Mesodermal cell (in vitro differentiated cells): Measurements from ENCODE around the gene CLASP1.
"Not testable (repeated sequence)": the region's sequence is repeated elsewhere in the genome, so short reads cannot be mapped to it uniquely, and the experiment has no call there.

ENCODE experiments used
- H3K27ac ChIP-seq: 2 replicates; pipeline ENCODE4 v1.7.0; 2013; ENCODE audit warnings: mild to moderate bottlenecking, low read depth, low read length, moderate library complexity; ENCODE audit not compliant: severe bottlenecking
- H3K36me3 ChIP-seq: 2 replicates; pipeline ENCODE4 v1.7.1; 2013; ENCODE audit warnings: mild to moderate bottlenecking, low read length, moderate library complexity; ENCODE audit not compliant: control insufficient read depth, insufficient read depth
- H3K4me1 ChIP-seq: one replicate; pipeline ENCODE4 v1.7.1; 2013; ENCODE audit warnings: mild to moderate bottlenecking, low read length; ENCODE audit not compliant: insufficient read depth, control insufficient read depth, poor library complexity, severe bottlenecking
- H3K4me3 ChIP-seq: 2 replicates; pipeline ENCODE4 v1.7.0; 2013; ENCODE audit warnings: low read length, control low read depth, mild to moderate bottlenecking; ENCODE audit not compliant: insufficient read depth, poor library complexity, severe bottlenecking; ENCODE audit errors: extremely low read depth
- H3K9me3 ChIP-seq: 2 replicates; pipeline ENCODE4 v1.7.1; 2013; ENCODE audit warnings: mild to moderate bottlenecking, low read length, moderate library complexity; ENCODE audit not compliant: control insufficient read depth
- whole genome bisulfite sequencing, 2 experiments: methylation state at CpG; one replicate each; pipeline ENCODE4 v1.1.5; 2013; ENCODE audit warnings: missing lambda C conversion rate in 2 of 2; ENCODE audit not compliant: insufficient coverage in 2 of 2; 5-methylcytosine and 5-hydroxymethylcytosine counted together

The CLASP1 gene

DNA sequence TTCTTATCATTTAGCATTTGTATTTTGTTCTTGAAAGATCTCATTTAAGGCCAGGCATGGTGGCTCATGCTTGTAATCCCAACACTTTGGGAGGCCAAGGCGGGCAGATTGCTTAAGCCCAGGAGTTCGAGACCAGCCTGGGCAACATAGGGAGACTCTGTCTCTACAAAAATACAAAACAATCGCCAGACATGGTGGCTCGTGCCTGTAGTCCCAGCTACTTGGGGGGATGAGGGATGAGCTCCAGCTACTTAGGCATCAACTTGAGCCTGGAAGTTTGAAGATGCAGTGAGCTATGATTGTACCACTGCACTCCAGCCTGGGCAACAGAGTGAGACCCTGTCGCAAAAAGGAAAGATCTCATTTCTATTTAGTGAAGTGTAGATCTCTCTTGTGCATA is 351.4 kb downstream of the CLASP1 start:
- not testable (repeated sequence) for H3K4me1 ChIP-seq, H3K27ac ChIP-seq, H3K36me3 ChIP-seq, H3K9me3 ChIP-seq, H3K4me3 ChIP-seq
- 95 to 100% methylated on average over 2 to 3 of the region's 5 CpGs for WGBS, 2 experiments

DNA sequence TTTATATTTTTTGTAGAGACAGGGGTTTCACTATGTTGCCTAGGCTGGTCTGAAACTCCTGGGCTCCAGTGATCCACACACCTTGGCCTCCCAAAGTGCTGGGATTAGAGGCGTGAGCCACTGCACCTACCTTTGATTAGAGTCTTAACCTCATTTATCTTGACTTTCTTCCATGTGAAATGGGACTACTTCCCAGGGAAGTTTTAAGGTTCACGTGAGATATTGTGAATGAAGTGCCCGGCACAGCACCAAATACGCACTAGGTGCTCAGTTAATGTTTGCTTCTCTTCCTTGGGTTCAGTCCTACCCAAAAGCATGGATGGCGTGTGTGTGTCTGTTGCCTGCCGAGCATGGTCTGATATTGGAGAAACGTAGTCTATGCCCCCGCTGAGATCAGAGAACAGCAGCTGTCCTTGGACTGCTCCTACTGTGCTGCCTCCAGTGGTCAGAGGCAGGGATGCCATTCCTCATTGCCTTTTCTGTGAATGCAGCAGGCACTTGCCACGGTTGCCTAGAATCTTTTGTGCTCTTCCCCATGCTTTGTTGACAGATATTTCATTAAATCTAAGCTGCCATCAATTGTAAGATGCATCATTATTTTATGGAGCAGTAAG is 351.9 kb downstream of the CLASP1 start:
- WGBS, 2 experiments, result 50 to 52% methylated on average over 8 of the region's 9 CpGs
- H3K9me3 ChIP-seq, result no peaks in the 10 kb centered on the region
- H3K36me3 ChIP-seq, result no peaks in the 10 kb centered on the region

DNA sequence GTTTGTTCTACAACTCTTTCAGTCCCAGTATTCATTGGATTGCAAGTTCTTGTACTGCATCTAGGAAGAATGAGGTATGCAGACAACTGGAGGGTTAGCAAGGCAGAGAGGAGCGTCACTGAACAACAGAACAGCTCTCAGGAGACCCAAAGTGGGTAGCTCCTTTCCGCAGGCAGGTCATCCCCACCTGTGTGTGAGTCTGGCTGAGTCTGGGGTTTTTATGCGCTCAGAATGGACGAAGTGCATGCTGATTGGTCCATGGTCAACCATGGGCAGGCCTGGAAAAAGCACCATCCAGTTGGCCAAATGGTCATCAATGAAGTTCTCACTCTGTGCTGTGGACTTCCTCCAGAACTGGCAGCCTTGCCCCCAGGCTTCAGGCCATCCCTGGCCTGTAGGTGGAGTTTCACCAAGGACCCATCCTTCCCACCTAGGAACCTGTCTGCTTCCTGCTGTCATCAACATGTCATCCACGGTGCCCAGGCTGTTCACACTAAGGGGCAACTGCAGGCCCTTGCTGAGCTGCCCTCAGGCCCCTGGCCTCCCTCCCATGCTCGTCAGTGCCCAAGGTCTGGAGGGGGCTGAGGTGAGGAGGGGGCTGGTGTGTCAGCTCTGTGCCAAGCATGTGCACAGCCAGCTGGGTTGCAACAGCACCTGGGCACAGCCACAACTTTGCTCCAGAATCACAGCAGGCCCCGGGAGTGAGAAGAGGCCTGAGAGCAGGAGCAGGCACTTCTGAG is 353.2 kb downstream of the CLASP1 start:
- Histone ChIP-seq H3K4me3 (no peak overlapping the region), H3K36me3 (no peaks in the 10 kb centered on the region), H3K4me1 (no peaks in the 10 kb centered on the region), H3K9me3 (no peaks in the 10 kb centered on the region), H3K27ac (no peak overlapping the region)
- 82 to 87% methylated on average over 5 to 6 of the region's 7 CpGs for WGBS, 2 experiments

More for the DNA sequence above, 351.9 kb downstream of the CLASP1 start:
- Histone ChIP-seq H3K4me3 (no peak overlapping the region), H3K27ac (no peak overlapping the region), H3K4me1 (no peaks in the 10 kb centered on the region)

DNA sequence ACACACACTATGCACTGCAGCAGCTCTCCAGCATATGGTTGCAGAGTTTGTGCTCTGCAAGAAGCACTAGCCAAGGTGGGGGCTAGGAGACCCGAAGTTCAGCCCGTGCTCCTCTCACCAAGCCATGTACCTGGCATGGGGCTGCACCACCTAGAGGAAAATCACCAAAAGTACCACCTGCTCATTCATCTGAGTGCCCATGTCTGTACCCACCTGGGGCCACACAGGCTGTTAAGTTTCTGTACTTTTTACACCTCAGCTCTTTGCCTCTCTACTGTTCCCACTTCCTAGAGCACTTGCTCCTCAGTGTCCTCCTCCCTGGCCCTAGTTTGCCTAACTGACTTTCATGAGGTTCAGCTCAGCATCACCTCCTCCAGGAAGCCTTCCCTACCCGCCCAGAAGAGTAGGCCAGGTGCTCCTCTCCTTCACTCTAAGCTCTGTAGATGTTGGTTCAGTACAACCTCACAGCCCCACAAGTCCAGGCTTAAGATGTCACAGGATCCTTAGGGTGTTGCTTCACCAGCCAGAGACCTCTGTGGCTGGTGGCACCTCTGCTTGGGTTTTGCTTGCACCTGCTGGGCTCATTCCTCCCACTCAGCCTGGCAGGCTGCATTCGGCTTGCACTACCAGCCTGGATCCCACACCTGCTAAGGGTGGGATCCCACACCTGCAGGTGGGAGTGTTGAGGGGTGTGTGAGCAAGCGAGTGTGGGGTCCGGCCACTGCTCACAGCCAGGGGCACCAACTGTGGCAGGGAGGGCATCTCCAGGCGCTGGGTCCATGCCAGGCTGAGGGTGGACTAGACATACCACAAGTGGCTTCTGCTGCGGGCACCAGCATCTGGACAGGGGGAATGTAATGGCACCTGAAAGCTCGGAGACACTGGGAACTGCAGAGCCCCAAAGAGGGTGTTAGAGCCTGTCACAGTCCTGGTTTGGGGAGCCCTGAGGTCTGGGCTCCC is 354.1 kb downstream of the CLASP1 start:
- H3K27ac ChIP-seq, result no peak overlapping the region
- H3K36me3 ChIP-seq, result no peaks in the 10 kb centered on the region
- H3K9me3 ChIP-seq, result no peaks in the 10 kb centered on the region
- H3K4me3 ChIP-seq, result no peak overlapping the region
- 75 to 80% methylated on average over 7 to 9 of the region's 9 CpGs for WGBS, 2 experiments
- no peaks in the 10 kb centered on the region for H3K4me1 ChIP-seq

DNA sequence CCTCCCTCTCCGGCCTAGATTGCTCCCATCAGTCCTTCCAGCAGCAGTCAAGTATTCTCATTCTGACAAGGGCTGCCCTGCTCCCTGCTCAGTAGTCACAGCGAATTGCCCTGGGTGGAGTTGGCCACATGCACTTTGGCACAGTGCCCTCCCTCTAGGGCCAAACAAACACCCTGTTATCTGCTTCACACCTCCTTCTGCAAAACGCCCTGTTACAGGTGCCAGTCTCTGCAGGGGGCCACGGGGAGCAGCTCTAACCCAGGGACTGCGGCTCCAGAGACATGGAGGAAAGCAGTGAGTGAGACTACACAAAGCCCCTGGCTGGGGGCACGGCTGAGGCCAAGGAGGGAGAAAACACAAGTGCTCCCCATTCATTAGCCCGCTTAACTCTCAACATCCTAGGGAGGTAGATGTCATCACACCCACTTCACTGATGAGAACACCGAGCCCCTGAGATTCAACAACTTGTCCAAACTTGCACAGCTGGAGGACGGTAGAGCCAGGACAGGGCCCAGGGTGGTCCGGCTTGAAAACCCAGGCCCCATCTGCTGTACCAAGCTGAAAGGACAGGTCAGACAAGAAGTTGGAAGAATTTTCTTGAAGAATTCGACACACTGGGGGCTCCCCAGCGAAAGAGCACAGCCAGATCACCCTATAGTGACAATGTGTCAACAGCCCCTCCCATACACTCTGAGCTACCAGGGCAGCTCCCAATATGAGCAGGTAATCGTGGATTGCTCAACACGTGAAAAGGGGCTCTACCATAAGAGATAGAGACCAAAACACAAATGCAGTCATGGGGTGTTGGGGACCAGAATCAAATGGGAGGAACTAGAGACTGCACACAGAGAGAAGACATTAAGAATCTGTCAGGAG is 355.6 kb downstream of the CLASP1 start:
- H3K36me3 ChIP-seq, result no peaks in the 10 kb centered on the region
- H3K4me3 ChIP-seq, result no peak overlapping the region
- no peaks in the 10 kb centered on the region for H3K4me1 ChIP-seq
- WGBS, 2 experiments, result 79 to 84% methylated on average over 8 to 11 of the region's 14 CpGs
- H3K9me3 ChIP-seq, result no peaks in the 10 kb centered on the region
- H3K27ac ChIP-seq, result no peak overlapping the region

DNA sequence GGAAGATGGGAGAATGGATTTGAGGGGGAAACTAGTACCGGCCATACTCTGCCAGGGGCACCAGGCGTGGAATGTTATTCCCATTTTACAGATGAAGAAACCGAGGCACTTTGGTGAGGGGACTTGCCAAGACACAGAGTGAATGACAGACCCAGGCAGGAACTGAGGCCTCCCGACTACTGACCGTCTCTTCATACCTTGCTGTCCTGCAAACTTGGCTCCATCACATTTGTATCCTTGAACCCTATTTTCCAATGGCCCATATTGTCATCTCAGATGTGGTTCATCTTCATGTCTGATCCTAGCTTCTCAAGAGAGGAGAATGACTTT is 358.0 kb downstream of the CLASP1 start:
- Histone ChIP-seq H3K9me3 (no peaks in the 10 kb centered on the region), H3K27ac (no peak overlapping the region), H3K4me1 (no peaks in the 10 kb centered on the region), H3K4me3 (no peak overlapping the region), H3K36me3 (no peaks in the 10 kb centered on the region)
- 87 to 92% methylated on average over 5 of the region's 5 CpGs for WGBS, 2 experiments

DNA sequence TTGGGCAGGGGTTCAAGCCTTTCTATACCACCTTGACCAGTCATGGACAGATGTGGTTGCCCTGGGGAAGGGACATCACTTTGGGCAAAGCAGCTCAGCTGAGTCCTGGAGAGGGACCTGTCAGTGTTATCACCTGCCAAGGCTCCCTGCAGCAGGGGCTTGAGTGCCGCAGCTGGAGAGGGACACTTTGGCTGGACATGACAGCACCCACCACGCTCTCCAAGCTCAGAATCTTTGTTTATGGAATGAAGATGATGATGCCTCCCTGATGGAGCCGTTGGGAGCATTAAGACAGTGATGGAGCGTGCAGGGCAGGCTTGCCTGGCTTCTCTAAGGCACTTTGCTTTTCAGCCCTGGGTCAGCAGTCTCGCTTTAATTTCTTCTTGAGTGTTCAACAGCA is 360.0 kb downstream of the CLASP1 start:
- no peak overlapping the region for H3K27ac ChIP-seq
- no peaks in the 10 kb centered on the region for H3K36me3 ChIP-seq
- 92 to 95% methylated on average over 4 to 5 of the region's 5 CpGs for WGBS, 2 experiments
- H3K9me3 ChIP-seq, result no peaks in the 10 kb centered on the region
- H3K4me1 ChIP-seq, result no peaks in the 10 kb centered on the region
- H3K4me3 ChIP-seq, result no peak overlapping the region

DNA sequence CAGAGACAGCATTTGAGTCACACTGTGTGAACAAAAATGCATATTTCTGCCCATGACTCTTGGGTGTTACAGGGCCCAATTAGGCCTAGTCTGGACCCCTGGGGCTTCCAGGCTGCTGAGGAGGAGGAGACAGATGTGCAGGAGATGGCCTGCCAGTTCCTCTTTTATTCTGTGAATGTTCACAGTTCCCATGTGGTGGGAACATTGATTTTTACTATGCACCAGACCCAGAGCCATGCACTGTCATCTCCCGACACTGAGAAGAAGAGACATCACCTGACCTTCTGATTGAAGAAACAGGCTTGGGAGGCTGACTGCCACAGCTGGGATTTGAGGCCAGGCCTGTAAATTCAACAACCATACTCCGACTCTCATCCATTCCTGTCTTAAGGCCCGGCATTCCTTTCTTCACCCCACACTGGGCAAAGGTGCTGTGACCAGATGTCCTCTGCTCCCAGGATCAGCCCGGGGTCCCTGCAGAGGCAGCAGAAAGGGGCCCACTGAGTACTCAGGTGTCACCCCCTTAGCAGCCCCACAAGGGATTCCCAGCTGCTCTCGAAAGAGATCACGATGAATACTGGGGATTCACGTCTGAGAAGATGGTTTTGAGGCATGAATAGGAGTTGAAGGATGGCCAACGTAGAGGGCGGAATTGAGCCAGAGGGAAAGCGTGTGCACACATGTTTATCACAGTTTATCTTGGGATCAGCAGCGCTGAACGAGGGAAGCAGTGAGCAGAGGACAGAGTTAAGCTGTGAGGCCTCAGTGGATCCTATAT is 360.6 kb downstream of the CLASP1 start:
- 88% methylated on average over 9 to 12 of the region's 12 CpGs for WGBS, 2 experiments
- no peaks in the 10 kb centered on the region for H3K36me3 ChIP-seq
- H3K27ac ChIP-seq, result no peak overlapping the region
- no peaks in the 10 kb centered on the region for H3K9me3 ChIP-seq
- H3K4me1 ChIP-seq, result peaks cover 3% of the 10 kb centered on the region
- H3K4me3 ChIP-seq, result no peak overlapping the region

DNA sequence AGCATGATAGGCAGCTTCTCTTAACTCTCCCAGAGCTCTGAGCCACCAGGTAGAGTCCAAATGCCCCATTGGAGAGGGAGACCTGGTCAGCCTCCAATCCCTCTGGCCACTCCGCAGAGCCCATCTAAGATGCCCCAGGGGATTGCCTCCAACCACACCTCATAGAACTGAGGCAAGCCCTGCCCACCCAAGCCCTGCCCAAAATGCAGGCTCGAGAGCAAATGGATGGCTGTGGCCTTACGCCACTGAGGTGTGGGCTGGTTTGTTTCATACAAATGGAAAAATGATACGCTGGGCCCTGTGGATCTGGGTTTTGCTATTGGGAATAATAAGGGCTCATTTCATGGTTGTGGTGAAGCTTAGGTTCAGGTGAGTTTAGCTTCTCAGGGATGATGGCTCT is 361.3 kb downstream of the CLASP1 start:
- H3K27ac ChIP-seq, result no peak overlapping the region
- 92 to 97% methylated on average over 3 of the region's 4 CpGs for WGBS, 2 experiments
- no peaks in the 10 kb centered on the region for H3K36me3 ChIP-seq
- H3K4me1 ChIP-seq, result peaks cover 3% of the 10 kb centered on the region
- H3K9me3 ChIP-seq, result no peaks in the 10 kb centered on the region
- H3K4me3 ChIP-seq, result no peak overlapping the region
